SK-N-SH (cell line): ENCODE measurements around the gene GNAT3.

Source experiments
- CTCF ChIP-seq: fragments of 200-600 bp; sonication (generic); IDR thresholded peaks from 2 replicates; pipeline ENCODE4 v1.6.1; 2017; ENCODE audit warnings: antibody characterized with exemption, mild to moderate bottlenecking, moderate library complexity
- EP300 ChIP-seq, 2 experiments: IDR thresholded peaks; 2 replicates each; pipeline versions ENCODE4 v1.4.0 to v1.6.1; 2012; ENCODE audit warnings: borderline replicate concordance in 1 of 2, low read depth in 1 of 2, low read length in 1 of 2
- EZH2phosphoT487 ChIP-seq: fragments of 200-600 bp; sonication (generic); IDR thresholded peaks from 2 replicates; pipeline ENCODE4 v1.6.1; 2017; ENCODE audit warnings: low read depth, mixed run types, mild to moderate bottlenecking, antibody characterized with exemption, moderate library complexity, borderline replicate concordance
- MAX ChIP-seq: IDR thresholded peaks from 2 replicates; pipeline ENCODE4 v1.4.0; 2012; ENCODE audit warnings: low read depth
- RAD21 ChIP-seq: IDR thresholded peaks from 2 replicates; pipeline ENCODE4 v1.6.1; 2012; ENCODE audit warnings: mild to moderate bottlenecking, low read length
- SMC3 ChIP-seq: IDR thresholded peaks from 2 replicates; pipeline ENCODE4 v1.6.1; 2012; ENCODE audit warnings: low read depth, low read length, improper control_type of control experiment

GRCh38 chr7:80496586-80496985 is 15.3 kb downstream of the GNAT3 start:
- TF ChIP-seq RAD21: no peak
- TF ChIP-seq SMC3: no peak
- TF ChIP-seq EZH2phosphoT487: no peak
- no peak for TF ChIP-seq CTCF
- TF ChIP-seq MAX: no peak
- TF ChIP-seq EP300 (IDR thresholded peaks at IDR 0.05; ENCODE audit: borderline replicate concordance in 1 of 2, low read depth in 1 of 2, low read length in 1 of 2): no peak
